HepG2 (cell line): ENCODE results near the gene POU6F2. TPM values are rescaled to one million over a fixed set of nuclear protein-coding genes. Genes with fewer than 3 reads are reported as not detected.

Source experiments
- ATAC-seq: fragments of 200-7000 bp; cut with Tn5 transposase; 3 replicates; pipeline ENCODE4 v1.9.1; 2020; ENCODE audit warnings: mild to moderate bottlenecking, moderate library complexity
- BruUV-seq: library from RNA; stranded (reverse); fragments of 400-500 nt; replicated peaks from 2 replicates; lab custom pipeline; 2021; lab: Mats Ljungman, UMichigan
- CTCF ChIA-PET: fragments of 300-600 bp; formaldehyde crosslinking; extraction: SDS; loops from one replicate; lab custom pipeline; 2021; ENCODE audit warnings: low total read pairs, inconsistent platforms, low intra/inter-chr PET ratio; lab: Yijun Ruan, JAX
- POLR2A ChIA-PET: fragments of 350-600 bp; sonication (Branson Sonifier 250); formaldehyde crosslinking; loops from one replicate; lab custom pipeline; 2020; ENCODE audit warnings: antibody characterized with exemption, inconsistent platforms; lab: Yijun Ruan, JAX
- DNase-seq: peaks from one replicate; pipeline ENCODE4 v3.0.0-alpha.2; 2015; ENCODE audit warnings: low spot score
- FAIRE-seq: peaks from 3 replicates; lab custom pipeline; 2011; peaks lifted over from hg19 to GRCh38; lab: Jason Lieb, UNC
- H2AFZ ChIP-seq: one replicate; pipeline ENCODE4 v1.6.1; 2011; ENCODE audit warnings: low read length, inconsistent platforms
- H3K27ac ChIP-seq: fragments of 300-600 bp; 3 replicates; pipeline ENCODE4 v1.8.0; 2011; ENCODE audit warnings: mixed run types, mild to moderate bottlenecking, mixed read lengths, low read length, inconsistent platforms; ENCODE audit not compliant: insufficient read depth; ENCODE audit errors: extremely low read length
- H3K27me3 ChIP-seq, 2 experiments: fragments of 200-600 bp in 1 of 2; 2 replicates in 1 of 2; 3 replicates in 1 of 2; pipeline versions ENCODE4 v1.6.0 to v1.8.0; 2011; ENCODE audit warnings: low read length in 2 of 2, mild to moderate bottlenecking in 2 of 2, moderate library complexity in 2 of 2, inconsistent platforms in 1 of 2; ENCODE audit not compliant: insufficient read depth in 2 of 2, control insufficient read depth in 1 of 2
- H3K36me3 ChIP-seq, 2 experiments: fragments of 200-600 bp in 1 of 2; replicated peaks in 1 of 2; 2 replicates in 1 of 2; 3 replicates in 1 of 2; pipeline versions ENCODE4 v1.5.1 to v1.8.0; 2011; ENCODE audit warnings: low read length in 2 of 2, inconsistent platforms in 1 of 2; ENCODE audit not compliant: insufficient read depth in 2 of 2, control insufficient read depth in 1 of 2
- H3K4me1 ChIP-seq: 2 replicates; pipeline ENCODE4 v1.5.1; 2012; ENCODE audit warnings: low read length, inconsistent platforms; ENCODE audit not compliant: insufficient read depth
- H3K4me2 ChIP-seq: 2 replicates; pipeline ENCODE4 v1.6.0; 2011; ENCODE audit warnings: low read depth, low read length, inconsistent platforms
- H3K4me3 ChIP-seq, 3 experiments: fragments of 200-600 bp in 1 of 3; sonication (generic), shearing (Covaris generic) in 1 of 3; replicated peaks in 1 of 3; 2 replicates each; pipeline ENCODE4 v1.5.1; 2011 to 2016; ENCODE audit warnings: low read length in 3 of 3, inconsistent platforms in 2 of 3, low read depth in 2 of 3, mild to moderate bottlenecking in 2 of 3, control low read depth in 1 of 3, mixed read lengths in 1 of 3; ENCODE audit not compliant: insufficient read depth in 1 of 3
- H3K79me2 ChIP-seq: one replicate; pipeline ENCODE4 v1.6.1; 2011; ENCODE audit warnings: low read length, inconsistent platforms; ENCODE audit not compliant: insufficient read depth
- H3K9ac ChIP-seq: 2 replicates; pipeline ENCODE4 v1.6.0; 2011; ENCODE audit warnings: mild to moderate bottlenecking, low read depth, low read length, inconsistent platforms; ENCODE audit not compliant: insufficient read depth
- H3K9me3 ChIP-seq: 2 replicates; pipeline ENCODE4 v1.5.1; 2012; ENCODE audit warnings: mild to moderate bottlenecking, low read length
- H4K20me1 ChIP-seq: 2 replicates; pipeline ENCODE4 v1.6.0; 2011; ENCODE audit warnings: inconsistent platforms, mild to moderate bottlenecking, low read length, moderate library complexity; ENCODE audit not compliant: insufficient read depth
- AGO1 ChIP-seq: fragments of 200-400 bp; formaldehyde crosslinking; IDR thresholded peaks from 2 replicates; pipeline ENCODE4 v1.6.1; 2017; ENCODE audit warnings: mild to moderate bottlenecking, low read depth, low read length, moderate library complexity; ENCODE audit not compliant: poor library complexity, severe bottlenecking
- ATM ChIP-seq: fragments of 450-650 bp; IDR thresholded peaks from 2 replicates; pipeline ENCODE4 v1.7.1; 2017; ENCODE audit warnings: mild to moderate bottlenecking, borderline replicate concordance
- TBX2 ChIP-seq: sonication (generic); formaldehyde crosslinking; IDR thresholded peaks from 2 replicates; pipeline ENCODE4 v1.5.0; 2020; ENCODE audit warnings: missing genetic modification reagents, mild to moderate bottlenecking, borderline replicate concordance
- ZMAT3 ChIP-seq: sonication (generic); formaldehyde crosslinking; conservative IDR thresholded peaks from 2 replicates; pipeline ENCODE4 v1.7.0; 2021; ENCODE audit warnings: missing genetic modification reagents
- ZNF512 ChIP-seq: sonication (generic); formaldehyde crosslinking; IDR thresholded peaks from 2 replicates; pipeline ENCODE4 v1.4.0; 2020; ENCODE audit warnings: mild to moderate bottlenecking, missing genetic modification reagents
- WGBS: methylation state at CpG from one replicate; pipeline ENCODE4 v1.1.6; 2017; ENCODE audit warnings: low lambda C conversion rate; 5-methylcytosine and 5-hydroxymethylcytosine counted together
- in situ Hi-C: cut with HindIII; loops from 2 replicates; pipeline ENCODE4 v1.10.0; 2017; ENCODE audit warnings: low pct_unique_long_range_greater_than_20kb; ENCODE audit not compliant: extremely low pct_ligation_motif_present
- intact Hi-C: fragments of 100-400 bp; cut with micrococcal nuclease; formaldehyde crosslinking; loops from one replicate; pipeline ENCODE4 v1.10.0; 2022; ENCODE audit not compliant: unreplicated experiment
- polyA plus RNA-seq, 8 experiments: library from polyadenylated mRNA; depleted of rRNA in 3 of 8; stranded (reverse) in 7 of 8; unstranded in 1 of 8; fragments of >200 nt; fragmentation: Illumina TruSeq in 4 of 8; extraction: Trizol in 4 of 8; gene quantifications; 2 replicates each; pipeline versions ENCODE4 v1.2.1 to v1.2.3, GENCODE V29; 2011 to 2016; ENCODE audit warnings: low read depth in 4 of 8, missing spikeins in 1 of 8, mixed read lengths in 1 of 8; ENCODE audit not compliant: insufficient read depth in 1 of 8
- total RNA-seq, 5 experiments: library from RNA; depleted of rRNA; stranded (reverse); fragments of >200 nt; fragmentation: Illumina TruSeq; extraction: Trizol; gene quantifications; 2 replicates each; pipeline ENCODE4 v1.2.3, GENCODE V29; 2016; ENCODE audit warnings: low read depth in 1 of 5
- TF ChIP-seq, protein P1 (sequence below): sonication (generic); formaldehyde crosslinking; IDR thresholded peaks from 2 replicates; pipeline ENCODE4 v1.5.0; 2020; ENCODE audit warnings: missing genetic modification reagents
- TF ChIP-seq, protein P2 (sequence below): IDR thresholded peaks from 2 replicates; pipeline ENCODE4 v1.6.1; 2016; ENCODE audit warnings: low read depth, control low read depth

Gene POU6F2
- total and polyA plus RNA-seq, 2 of the 13 experiments (the other 11 are each of a cell fraction or from before 2014, with no cell fraction given), result not detected

- CTCF ChIA-PET, result no interaction called here
- intact Hi-C loops (no loop called here), in situ Hi-C loops (no loop called here)
- Histone ChIP-seq H3K4me2 (no peak overlapping the region), H3K9me3 (no peaks in the 10 kb centered on the region), H3K79me2 (no peaks in the 10 kb centered on the region), H4K20me1 (no peaks in the 10 kb centered on the region), H3K4me3 (no peak overlapping the region), H3K36me3 (no peaks in the 10 kb centered on the region)
- no TSS peak for BruUV-seq
- ATAC-seq, result no peak
- WGBS, result 0% methylated on average over 1 of the region's 1 CpG
- TF ChIP-seq, protein P1, sequence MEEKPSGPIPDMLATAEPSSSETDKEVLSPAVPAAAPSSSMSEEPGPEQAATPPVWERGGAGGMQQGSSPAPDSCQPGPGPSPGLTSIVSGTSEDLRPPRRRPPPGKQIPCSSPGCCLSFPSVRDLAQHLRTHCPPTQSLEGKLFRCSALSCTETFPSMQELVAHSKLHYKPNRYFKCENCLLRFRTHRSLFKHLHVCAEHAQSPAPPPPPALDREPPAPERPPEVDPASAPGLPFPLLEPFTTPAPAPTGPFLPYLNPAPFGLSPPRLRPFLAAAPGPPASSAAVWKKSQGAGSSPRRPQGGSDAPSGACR (CRISPR knock-in tag), result no peak
- no peak for TF ChIP-seq ZNF512 (CRISPR knock-in tag)
- TF ChIP-seq, all 625 proteins: peak for 0
- DNase-seq (no peak), FAIRE-seq (no peak)
- peaks cover 0 to 15% of the 10 kb centered on the region in 2 experiments; a peak in 2 of 5 replicates for H3K27me3 ChIP-seq
- no peak overlapping the region for H3K9ac ChIP-seq
- no peak overlapping the region for H3K27ac ChIP-seq
- POLR2A ChIA-PET, result no interaction called here
- H3K4me1 ChIP-seq, result no peaks in the 10 kb centered on the region
- H2AFZ ChIP-seq, result peak overlapping the region; percentile 23
These were observed 220.1 kb downstream of the POU6F2 start for GRCh38 chr7:39197831-39198230.

GRCh38 chr7:39198556-39198955, 220.8 kb downstream of the POU6F2 start:
- no peak overlapping the region for H3K4me2 ChIP-seq
- TF ChIP-seq ATM (no peak), AGO1 (no peak), ZMAT3 (no peak), TBX2 (no peak)
- TF ChIP-seq, protein P2, sequence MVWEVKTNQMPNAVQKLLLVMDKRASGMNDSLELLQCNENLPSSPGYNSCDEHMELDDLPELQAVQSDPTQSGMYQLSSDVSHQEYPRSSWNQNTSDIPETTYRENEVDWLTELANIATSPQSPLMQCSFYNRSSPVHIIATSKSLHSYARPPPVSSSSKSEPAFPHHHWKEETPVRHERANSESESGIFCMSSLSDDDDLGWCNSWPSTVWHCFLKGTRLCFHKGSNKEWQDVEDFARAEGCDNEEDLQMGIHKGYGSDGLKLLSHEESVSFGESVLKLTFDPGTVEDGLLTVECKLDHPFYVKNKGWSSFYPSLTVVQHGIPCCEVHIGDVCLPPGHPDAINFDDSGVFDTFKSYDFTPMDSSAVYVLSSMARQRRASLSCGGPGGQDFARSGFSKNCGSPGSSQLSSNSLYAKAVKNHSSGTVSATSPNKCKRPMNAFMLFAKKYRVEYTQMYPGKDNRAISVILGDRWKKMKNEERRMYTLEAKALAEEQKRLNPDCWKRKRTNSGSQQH (CRISPR knock-in tag), result no peak
- H2AFZ ChIP-seq, result no peak overlapping the region
- H3K4me3 ChIP-seq, result no peak overlapping the region
- POLR2A ChIA-PET, result no interaction called here
- CTCF ChIA-PET, result no interaction called here
- H4K20me1 ChIP-seq, result no peaks in the 10 kb centered on the region
- no peaks in the 10 kb centered on the region for H3K79me2 ChIP-seq
- FAIRE-seq (no peak), DNase-seq (no peak), ATAC-seq (no peak)
- H3K36me3 ChIP-seq, result no peaks in the 10 kb centered on the region
- WGBS, result 0% methylated on average over 2 of the region's 2 CpGs
- no TSS peak for BruUV-seq
- in situ Hi-C loops, result no loop called here
- H3K4me1 ChIP-seq, result no peaks in the 10 kb centered on the region
- peaks cover 0 to 15% of the 10 kb centered on the region in 2 experiments; a peak in 2 of 5 replicates for H3K27me3 ChIP-seq
- H3K27ac ChIP-seq, result no peak overlapping the region
- no peaks in the 10 kb centered on the region for H3K9me3 ChIP-seq
- intact Hi-C loops, result no loop called here
- H3K9ac ChIP-seq, result no peak overlapping the region
